Lung (tissue), 12 donors: ENCODE results near the gene C19orf33. TPM values are rescaled to one million over a fixed set of nuclear protein-coding genes. Genes with fewer than 3 reads are reported as not detected.

Experiments used
- ATAC-seq: fragments of 200-7000 bp; cut with Tn5 transposase; one replicate; pipeline ENCODE4 v1.9.1; 2020; ENCODE audit warnings: moderate number of reproducible peaks; ENCODE audit not compliant: insufficient read depth, low FRiP score
- DNase-seq, 3 donors: peaks; one replicate each; pipeline ENCODE4 v3.0.0-alpha.2; 2013 to 2017
- H3K27ac ChIP-seq, 2 donors: one replicate each; pipeline ENCODE4 v1.5.1; 2013; ENCODE audit warnings: mild to moderate bottlenecking in 2 of 2, moderate library complexity in 2 of 2, control low read depth in 1 of 2, inconsistent platforms in 1 of 2, low read depth in 1 of 2, low read length in 1 of 2
- H3K27me3 ChIP-seq, 3 donors: one replicate each; pipeline ENCODE4 v1.5.1; 2013; ENCODE audit warnings: low read length in 2 of 3; ENCODE audit not compliant: control insufficient read depth in 3 of 3, insufficient read depth in 3 of 3
- H3K36me3 ChIP-seq, 4 donors: one replicate each; pipeline ENCODE4 v1.5.1; 2013; ENCODE audit warnings: low read length in 4 of 4, mild to moderate bottlenecking in 1 of 4, moderate library complexity in 1 of 4; ENCODE audit not compliant: control insufficient read depth in 4 of 4, insufficient read depth in 4 of 4
- H3K4me1 ChIP-seq, 5 donors: one replicate each; pipeline ENCODE4 v1.5.1; 2013; ENCODE audit warnings: low read length in 5 of 5, mild to moderate bottlenecking in 2 of 5, moderate library complexity in 1 of 5; ENCODE audit not compliant: control insufficient read depth in 5 of 5, insufficient read depth in 5 of 5
- H3K4me3 ChIP-seq: one replicate; pipeline ENCODE4 v1.5.1; 2013; ENCODE audit warnings: mild to moderate bottlenecking, control low read depth, moderate library complexity
- H3K9ac ChIP-seq, 2 donors: one replicate each; pipeline ENCODE4 v1.5.1; 2013; ENCODE audit warnings: low read length in 2 of 2, control low read depth in 1 of 2; ENCODE audit not compliant: insufficient read depth in 1 of 2
- H3K9me3 ChIP-seq, 4 donors: one replicate each; pipeline ENCODE4 v1.5.1; 2013; ENCODE audit warnings: low read length in 3 of 4, mild to moderate bottlenecking in 1 of 4, moderate library complexity in 1 of 4; ENCODE audit not compliant: control insufficient read depth in 4 of 4, insufficient read depth in 3 of 4
- CTCF ChIP-seq: IDR thresholded peaks from 2 replicates; pipeline ENCODE4 v1.5.1; 2012; ENCODE audit warnings: mild to moderate bottlenecking; ENCODE audit errors: control extremely low read depth, extremely low read depth
- WGBS, 2 donors: extraction: QIAGEN DNeasy Blood & Tissue Kit; methylation state at CpG; one replicate each; pipeline ENCODE4 v1.1.7; 2013; 5-methylcytosine and 5-hydroxymethylcytosine counted together
- polyA plus RNA-seq, 2 donors: library from polyadenylated mRNA; stranded (reverse); fragments of 200-250 nt; gene quantifications; one replicate each; pipeline ENCODE4 v1.2.1, GENCODE V29; 2013
- total RNA-seq, 2 donors: library from RNA; depleted of rRNA in 1 of 2; stranded (reverse); fragments of >200 nt in 1 of 2; gene quantifications; one replicate each; pipeline ENCODE4 v1.2.1, GENCODE V29; 2014 to 2021
- donor health status: control.
- donor health status: control.
- donor health status: Bipolar disorder and iron deficiency.
- donor health status: healthy.
- donor health status: DM: yes; HTN: yes; CAD: no.

The C19orf33 gene
- total and polyA plus RNA-seq, 4 donors: 32.0 to 687 (median 131) TPM

DNA sequence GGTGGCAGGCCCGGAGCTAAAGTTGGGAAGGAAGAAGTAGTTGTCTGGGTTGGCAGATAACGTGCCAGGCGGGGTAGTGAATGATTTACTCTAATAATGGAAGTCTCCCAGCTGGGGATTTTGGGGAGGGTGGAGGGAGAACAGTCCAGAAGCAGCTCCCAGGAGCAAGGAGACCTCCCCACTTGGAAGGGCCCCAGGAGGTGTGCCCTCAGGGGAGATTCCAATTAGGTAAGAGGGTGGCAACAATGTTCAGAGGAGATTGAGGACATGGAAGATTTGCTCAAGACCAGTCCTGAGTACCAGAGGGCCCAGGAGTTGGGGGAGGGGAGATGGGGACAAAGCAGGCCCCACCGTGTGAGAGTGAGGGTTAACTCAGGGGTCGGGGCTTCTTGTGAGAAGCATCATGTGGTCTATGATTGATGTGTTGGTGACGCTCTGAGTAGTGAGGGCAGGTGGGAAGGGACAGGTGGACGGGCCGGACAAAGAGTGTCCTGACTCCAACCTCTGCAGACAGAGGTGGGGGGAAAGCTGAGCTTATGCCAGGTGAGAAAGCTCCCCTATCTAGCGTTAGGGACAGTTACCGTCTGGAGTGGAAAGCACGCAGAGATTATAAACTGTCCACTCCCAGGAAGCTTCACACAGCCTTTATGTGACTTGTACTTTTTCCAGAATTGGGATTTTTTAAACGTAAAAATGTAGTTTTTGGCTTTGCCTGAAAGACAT lies 36.1 kb upstream of the C19orf33 start:
- H3K4me1 ChIP-seq: peaks cover 0 to 35% (median 13%) of the 10 kb centered on the region in 5 donors
- ATAC-seq (no peak), DNase-seq (peak in 1 of 3 donors; percentile 59)
- H3K9ac ChIP-seq: no peak overlapping the region
- H3K27ac ChIP-seq: peak overlapping the region in 1 of 2 donors; percentile 57
- no peak for TF ChIP-seq CTCF
- no peaks in the 10 kb centered on the region for H3K27me3 ChIP-seq
- no peak overlapping the region for H3K4me3 ChIP-seq
- no peaks in the 10 kb centered on the region for H3K36me3 ChIP-seq
- H3K9me3 ChIP-seq: no peaks in the 10 kb centered on the region
- WGBS, 2 donors: 53 to 69% methylated on average over 12 of the region's 12 CpGs

- ATAC-seq (no peak), DNase-seq (peak in 1 of 3 donors; percentile 33)
- H3K4me3 ChIP-seq: no peak overlapping the region
- H3K9me3 ChIP-seq: no peaks in the 10 kb centered on the region
- H3K27ac ChIP-seq: peak overlapping the region in 1 of 2 donors; percentile 57
- no peaks in the 10 kb centered on the region for H3K27me3 ChIP-seq
- no peak overlapping the region for H3K9ac ChIP-seq
- 62 to 87% methylated on average over 8 of the region's 8 CpGs for WGBS, 2 donors
- peaks cover 0 to 35% (median 13%) of the 10 kb centered on the region in 5 donors for H3K4me1 ChIP-seq
- no peaks in the 10 kb centered on the region for H3K36me3 ChIP-seq
- TF ChIP-seq CTCF: no peak
Measured at GRCh38 chr19:38268539-38268938, 35.5 kb upstream of the C19orf33 start.

DNA sequence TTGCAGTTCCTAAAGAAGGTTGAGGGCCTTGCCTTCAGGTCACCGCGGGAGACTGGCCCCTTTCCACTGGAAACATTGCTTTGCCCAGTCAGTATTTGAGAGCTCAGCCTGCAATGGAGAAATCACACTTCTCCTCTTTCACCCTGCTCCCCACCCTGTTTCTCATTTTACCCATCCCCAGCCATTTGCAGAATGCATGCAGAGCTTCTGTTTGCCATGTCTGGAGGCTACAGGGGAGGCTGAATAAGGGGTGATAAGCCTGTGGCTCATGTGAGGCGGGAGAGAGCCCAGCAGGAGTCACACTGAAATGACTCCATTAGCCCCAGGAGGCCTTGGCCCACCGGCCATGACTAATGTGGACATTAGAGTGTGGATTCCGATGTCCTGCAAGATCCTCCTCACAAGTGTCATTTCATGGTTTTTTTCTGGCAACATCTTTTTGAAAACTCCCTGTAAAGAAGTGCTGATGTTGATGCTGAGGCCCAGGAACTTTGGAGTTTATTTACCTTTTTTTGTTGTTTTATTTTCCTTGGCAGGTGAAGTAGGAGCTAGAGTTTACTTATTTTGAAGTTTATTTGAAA lies 33.4 kb upstream of the C19orf33 start:
- peaks cover 0 to 25% (median 13%) of the 10 kb centered on the region in 5 donors for H3K4me1 ChIP-seq
- no peaks in the 10 kb centered on the region for H3K9me3 ChIP-seq
- H3K36me3 ChIP-seq: no peaks in the 10 kb centered on the region
- no peaks in the 10 kb centered on the region for H3K27me3 ChIP-seq
- TF ChIP-seq CTCF: no peak
- no peak for ATAC-seq
- H3K4me3 ChIP-seq: no peak overlapping the region
- H3K27ac ChIP-seq: peak overlapping the region in 1 of 2 donors; percentile 62
- WGBS, 2 donors: 68 to 86% methylated on average over 5 of the region's 5 CpGs
- DNase-seq: no peak
- H3K9ac ChIP-seq: peak overlapping the region in 1 of 2 donors; percentile 68
